ENCODE data around the gene KLK7.
"Not testable (repeated sequence)": the region's sequence is repeated elsewhere in the genome, so short reads cannot be mapped to it uniquely, and the experiment has no call there.

Gene KLK7

DNA sequence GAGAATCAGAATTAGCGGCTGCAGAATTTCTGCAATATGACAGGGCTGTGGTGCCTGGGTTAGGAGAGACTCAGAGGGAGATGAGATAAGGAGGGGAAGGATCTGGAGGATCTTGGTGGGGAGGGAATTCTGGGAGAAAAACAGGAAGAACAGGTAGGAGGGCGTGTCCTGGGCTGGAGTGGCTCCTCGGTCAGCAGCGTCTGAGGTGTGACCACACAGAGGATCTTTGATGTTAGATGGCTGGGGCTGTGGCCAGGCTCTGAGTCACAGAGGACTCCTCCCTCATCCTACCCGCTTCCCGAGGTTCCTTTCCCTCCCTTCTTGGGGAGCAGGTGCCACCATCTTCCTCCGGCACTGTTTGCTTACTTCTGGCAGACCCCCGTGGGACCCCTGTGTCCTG is 8.0 kb downstream of the KLK7 start:
- no peak for DNase-seq (ENCODE audit: low read depth)

DNA sequence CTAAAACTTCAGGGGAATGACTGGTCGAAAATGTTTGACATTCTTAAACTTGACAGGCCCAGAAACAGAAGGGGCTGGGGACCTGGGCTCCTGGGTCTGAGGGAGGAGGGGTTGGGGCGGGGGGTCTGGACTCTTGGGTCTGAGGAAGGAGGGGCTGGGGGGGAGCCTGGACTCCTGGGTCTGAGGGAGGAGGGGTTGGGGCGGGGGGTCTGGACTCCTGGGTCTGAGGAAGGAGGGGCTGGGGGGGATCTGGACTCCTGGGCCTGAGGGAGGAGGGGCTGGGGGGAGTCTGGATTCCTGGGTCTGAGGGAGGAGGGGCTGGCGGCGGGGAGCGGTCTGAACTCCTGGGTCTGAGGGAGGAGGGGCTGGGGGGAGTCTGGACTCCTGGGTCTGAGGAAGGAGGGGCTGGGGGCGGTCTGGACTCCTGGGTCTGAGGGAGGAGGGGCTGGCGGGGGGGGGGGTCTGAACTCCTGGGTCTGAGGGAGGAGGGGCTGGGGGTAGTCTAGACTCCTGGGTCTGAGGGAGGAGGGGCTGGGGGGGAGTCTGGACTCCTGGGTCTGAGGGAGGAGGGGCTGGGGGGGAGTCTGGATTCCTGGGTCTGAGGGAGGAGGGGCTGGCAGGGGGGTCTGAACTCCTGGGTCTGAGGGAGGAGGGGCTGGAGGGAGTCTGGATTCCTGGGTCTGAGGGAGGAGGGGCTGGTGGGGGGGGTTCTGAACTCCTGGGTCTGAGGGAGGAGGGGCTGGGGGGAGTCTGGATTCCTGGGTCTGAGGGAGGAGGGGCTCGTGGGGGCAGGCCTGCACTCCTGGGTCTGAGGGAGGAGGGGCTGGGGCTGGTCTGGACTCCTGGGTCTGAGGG is 8.8 kb downstream of the KLK7 start:
- no peak for DNase-seq (ENCODE audit: low read depth)

DNA sequence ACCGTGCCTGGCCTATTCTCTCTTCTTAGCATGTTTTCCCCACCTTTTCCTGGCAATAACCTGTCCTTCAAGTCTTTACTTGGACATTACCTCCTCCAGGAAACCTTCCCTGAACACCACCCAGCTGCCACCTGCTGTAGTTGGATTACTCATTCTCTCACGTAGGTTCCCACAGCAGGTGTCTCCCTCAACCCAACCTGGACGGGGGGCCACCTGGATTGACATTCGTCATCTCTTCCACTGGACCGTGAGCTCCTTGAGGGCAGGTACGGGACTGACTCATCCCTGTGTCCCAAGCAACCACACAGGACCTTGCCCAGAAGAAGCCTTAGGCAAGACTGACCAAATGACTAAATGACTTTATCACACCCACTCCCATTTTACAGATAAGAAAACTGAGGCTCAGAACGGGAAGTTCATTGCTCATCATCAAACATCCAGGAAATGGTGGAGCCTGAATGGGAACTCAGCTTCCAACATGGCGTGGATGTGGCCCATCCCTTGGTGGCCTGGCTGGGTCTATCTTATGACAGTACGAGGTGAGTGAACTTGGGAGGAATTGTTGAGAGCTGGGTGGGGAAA is 10.8 kb downstream of the KLK7 start:
- no peak for DNase-seq (ENCODE audit: low read depth)

DNA sequence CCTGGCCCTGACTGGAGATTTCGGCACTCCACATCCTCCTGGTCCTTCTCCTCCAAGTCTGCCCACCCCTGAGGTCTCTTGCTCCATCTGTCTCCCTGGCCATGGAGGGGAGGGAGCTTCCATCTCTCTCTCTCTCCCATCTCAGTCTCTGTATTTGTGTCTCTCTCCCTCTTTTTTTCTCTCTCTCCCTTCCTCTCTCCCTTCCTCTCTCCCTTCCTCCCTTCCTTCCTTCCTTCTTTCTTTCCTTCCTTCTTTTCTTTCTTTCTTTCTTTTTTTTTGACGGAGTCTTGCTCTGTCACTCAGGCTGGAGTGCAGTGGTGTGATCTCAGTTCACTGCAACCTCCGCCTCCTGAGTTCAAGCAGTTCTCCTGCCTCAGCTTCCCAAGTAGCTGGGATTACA is 13.9 kb downstream of the KLK7 start:
- DNase-seq (ENCODE audit: low read depth), result not testable (repeated sequence)

DNA sequence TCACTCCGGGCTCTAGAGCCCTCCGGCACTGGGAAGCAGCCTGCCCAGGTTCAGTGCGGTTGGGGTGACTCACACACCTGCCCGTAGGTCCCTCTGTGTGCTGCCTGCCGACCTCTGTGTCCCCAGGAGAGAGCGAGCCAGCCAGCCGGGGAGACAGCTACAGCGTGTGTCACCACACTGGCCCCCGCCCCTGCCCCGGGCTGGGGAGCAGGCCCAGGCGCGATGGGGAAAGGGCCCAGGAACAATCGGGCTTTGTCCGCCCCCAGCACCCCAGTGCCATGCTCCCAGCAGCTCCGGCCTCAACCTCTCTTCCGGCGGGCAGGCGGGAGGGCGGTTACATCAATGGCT is 14.3 kb downstream of the KLK7 start, which contains the start of gene KLK6:
Gene KLK6 (minus strand): TSS at position 179 of the 348 bp plus-strand sequence. CDS start 1,487 bp downstream, outside the sequence.
- DNase-seq (ENCODE audit: low read depth), result no peak

DNA sequence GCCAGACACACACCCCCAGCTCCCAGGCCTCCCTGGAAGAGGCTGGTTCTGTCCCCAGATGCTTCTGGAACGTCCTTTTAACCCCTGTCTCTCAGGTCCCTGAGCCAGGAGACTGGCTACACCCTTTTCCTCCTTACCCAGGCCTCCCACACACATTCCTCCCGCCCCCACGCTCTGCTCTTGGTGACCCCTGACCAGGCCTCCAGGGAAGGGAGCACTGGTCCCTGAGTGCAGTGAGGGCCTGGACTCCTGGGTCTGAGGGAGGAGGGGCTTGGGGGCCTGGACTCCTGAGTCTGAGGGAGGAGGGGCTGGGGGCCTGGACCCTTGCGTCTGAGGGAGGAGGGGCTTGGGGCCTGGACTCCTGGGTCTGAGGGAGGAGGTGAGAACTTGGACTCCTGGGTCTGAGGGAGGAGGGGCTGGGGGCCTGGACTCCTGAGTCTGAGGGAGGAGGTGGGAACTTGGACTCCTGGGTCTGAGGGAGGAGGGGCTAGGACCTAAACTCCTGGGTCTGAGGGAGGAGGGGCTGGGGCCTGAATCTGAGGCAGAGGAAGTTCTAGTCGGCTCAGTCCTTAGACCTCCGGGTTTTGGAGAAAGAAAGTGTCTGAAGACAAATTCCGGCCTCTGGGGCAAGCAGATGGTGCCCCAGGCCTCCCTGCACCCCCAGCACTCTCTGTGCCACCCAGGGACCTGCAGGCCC is 14.9 kb downstream of the KLK7 start:
- DNase-seq (ENCODE audit: low read depth), result no peak

DNA sequence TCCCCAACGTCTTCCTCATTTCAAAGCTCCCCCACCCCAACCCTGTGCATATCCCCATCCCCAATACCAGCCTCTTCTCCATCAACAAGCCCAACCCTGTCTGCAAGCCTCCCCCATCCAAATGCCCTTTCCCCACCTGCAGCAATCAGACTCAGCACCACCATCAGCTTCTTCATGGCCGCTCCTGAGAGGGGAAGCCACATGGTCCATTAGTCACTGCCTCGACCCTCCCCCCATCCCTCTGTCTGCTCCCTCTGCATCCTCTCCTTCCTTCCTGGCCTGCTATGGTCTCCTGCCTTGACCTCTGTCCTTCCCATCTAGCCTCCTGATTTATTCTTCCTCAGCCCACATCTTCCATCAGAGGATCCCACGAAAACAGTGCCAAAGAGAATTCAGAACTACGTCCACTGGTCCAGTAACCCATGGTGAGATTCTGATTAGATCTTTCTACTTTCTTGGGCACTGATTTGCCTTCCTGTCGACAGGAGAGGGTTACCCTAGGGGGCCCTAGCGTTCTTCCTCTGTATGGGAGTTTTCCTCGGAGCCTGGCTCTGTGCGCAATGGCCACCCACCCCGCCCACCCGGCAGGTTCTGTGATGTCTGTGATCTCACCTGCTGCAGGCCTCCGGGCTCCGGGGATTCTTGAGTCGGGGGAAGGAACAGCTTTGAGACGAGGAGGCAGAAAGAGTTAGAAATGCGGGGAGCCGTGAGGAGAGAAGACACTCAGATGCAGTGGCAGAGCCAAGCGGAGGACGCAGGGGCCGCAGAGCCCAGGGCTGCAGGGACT is 15.6 kb downstream of the KLK7 start:
- no peak for DNase-seq (ENCODE audit: low read depth)

DNA sequence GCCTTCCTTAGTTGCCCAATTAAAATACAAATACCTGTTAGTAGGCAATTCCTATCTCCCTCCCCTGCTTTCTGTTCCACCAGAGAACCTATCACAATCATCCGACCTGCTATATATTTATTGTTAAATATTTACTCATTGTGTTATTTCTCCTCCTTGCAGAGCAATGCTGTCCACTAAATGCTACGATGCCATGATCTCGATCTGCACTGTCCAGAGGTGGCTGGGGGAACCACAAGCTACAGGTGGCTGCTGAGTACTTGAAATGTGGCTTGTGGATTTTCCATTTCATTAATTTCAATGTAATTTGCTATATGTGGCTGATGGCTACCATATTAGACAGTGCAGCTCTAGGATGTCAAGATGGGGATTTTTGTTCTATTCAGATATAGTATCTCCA is 19.5 kb downstream of the KLK7 start:
- no peak for DNase-seq (ENCODE audit: low read depth)

DNA sequence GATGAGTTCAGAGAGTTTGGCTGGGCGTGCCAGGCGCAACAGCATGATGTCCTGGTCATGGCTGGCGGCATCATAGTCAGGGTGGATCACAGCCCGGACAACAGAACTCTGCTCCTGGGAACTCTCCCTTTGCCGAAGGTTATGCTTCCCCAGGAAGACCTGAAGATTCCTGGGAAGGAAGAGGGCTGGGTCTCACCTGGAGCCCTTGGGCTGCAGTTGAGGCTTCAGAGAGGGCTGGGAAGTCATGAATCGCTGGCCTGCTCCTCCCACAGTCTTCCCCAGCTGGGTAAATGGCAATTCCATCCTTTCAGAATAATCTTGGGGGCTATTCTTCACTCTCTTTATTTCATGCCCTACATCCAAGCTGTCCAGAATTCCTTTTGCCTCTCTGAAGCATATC is 20.3 kb downstream of the KLK7 start:
- no peak for DNase-seq (ENCODE audit: low read depth)

DNA sequence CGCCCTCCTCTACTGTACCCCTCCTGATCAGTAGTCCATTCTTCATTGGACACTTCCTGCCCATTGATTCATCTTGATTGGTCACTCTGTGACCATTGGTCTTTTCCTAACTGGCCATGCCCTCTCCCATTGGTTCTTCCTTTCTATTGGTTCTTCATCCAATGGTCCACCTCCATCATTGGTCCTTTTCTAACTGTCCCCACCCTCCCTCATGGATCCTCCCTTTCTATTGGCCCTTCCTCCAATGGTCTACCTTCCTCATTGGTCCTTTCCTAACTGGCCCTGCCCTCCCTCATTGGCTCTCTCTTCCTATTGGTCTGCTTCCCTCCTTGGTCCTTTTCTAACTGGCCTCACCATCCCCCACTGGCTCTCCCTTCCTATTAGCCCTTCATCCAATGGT is 21.5 kb downstream of the KLK7 start:
- DNase-seq (ENCODE audit: low read depth), result no peak

DNA sequence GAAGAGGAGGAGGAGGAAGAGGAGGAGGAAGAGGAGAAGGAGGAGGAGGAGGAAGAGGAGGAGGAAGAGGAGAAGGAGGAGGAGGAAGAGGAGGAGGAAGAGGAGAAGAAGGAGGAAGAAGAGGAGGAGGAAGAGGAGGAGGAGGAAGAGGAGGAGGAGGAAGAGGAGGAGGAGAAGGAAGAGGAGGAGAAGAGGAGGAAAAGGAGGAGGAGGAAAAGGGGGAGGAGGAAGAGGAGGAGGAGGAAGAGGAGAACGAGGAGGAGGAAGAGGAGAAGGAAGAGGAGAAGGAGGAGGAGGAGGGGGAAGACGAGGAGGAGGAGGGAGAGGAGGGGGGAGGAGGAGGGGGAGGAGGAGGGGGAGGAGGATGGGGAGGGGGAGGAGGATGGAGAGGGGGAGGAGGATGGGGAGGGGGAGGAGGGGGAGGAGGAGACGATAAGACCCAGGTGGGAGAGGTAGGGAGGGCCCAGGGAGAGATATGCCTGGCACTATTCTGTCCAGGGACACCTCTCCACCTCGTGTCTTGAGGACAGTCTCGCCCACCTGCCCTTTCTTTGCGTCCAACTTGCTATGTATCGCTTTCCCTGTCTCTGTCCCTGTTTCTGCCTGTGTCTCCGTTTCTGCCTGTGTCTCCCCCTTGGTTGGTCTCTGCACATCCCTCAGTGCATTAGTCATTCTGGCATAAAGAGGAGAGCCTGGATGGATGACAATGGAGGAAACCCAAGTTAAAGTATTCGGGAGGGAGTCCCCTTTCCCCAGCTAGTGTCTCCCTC is 23.8 kb downstream of the KLK7 start:
- DNase-seq (ENCODE audit: low read depth), result no peak

DNA sequence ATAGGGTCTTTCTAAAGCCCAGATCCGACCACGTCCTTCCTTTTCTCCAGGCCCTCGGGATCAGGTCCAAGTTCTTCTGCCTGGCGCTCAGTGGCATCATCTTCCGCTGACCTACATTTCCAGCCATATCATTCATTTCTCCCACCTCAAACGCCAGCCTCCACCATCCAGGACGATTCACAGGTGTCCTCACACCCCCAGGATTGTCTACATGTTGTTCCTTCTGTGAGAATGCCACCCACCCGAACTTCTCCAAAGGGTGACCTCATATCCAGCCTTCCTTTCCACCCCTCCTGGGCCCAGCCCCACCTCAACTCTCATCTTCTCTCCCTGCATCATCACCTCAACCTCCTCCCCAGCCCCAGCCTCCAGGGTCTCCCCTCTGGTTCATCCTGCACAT is 26.1 kb downstream of the KLK7 start:
- no peak for DNase-seq (ENCODE audit: low read depth)

DNA sequence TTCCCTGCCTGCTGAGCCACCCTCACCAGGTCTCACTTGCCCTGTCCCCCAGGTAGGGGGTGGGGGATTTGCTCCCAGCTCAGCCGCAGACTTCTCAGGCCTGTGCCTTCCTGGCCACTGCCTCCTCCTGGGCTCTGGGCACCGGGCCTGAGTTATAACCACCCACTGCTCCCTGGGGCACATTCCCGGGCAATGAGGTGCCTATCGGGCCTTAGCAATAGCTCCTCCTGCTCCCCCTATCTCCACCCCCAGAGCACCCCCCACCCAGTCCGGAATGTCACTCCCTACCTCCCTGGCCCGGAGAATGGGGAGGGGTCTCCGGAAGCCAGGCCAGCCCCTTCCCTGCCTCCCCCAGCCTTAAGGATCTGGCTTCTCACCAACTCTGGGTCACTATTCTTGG is 30.8 kb downstream of the KLK7 start, which contains the start of gene KLK5:
Gene KLK5 (minus strand): TSS at position 129 of the 400 bp plus-strand sequence. CDS start 381 bp downstream, outside the sequence.
- DNase-seq (ENCODE audit: low read depth), result no peak

DNA sequence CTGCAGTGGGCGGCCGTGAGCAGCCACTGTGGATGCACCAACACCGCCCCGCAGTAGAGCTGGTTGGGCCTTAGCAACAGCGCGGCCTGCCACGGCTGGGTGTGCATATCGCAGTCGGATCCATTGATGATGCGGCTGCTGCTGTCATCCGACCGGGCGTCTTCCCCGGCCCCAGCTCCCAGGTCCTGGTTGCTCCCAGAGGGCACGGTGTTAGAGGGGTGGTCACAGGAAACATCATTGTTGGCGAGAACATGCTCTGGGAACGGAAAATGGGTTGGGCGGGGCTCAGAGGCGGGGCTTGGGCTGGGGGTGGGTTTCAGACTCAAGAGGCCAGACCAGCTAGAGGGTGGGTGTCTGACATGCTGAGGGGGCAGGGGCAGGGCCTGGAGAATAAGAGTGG is 33.9 kb downstream of the KLK7 start:
- no peak for DNase-seq (ENCODE audit: low read depth)

DNA sequence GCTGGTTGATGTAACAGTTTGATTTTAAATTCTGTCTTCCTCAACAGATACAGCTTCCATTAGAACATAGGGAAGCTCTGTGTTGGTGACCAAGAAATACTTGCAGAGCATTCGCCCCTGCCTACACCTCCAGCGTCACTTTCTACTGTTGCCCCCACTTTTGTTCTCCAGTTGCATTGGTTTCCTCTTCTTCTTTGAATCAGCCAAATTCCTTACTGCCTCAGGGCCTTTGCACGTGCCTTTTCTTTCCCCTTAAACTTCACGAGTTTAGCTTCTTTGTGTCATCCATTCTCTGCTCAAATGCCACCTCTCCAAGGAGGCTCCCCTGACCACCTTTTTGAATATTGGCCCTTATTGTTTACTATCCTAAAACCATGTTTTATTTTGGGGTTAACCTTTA is 36.6 kb downstream of the KLK7 start:
- no peak for DNase-seq (ENCODE audit: low read depth)

DNA sequence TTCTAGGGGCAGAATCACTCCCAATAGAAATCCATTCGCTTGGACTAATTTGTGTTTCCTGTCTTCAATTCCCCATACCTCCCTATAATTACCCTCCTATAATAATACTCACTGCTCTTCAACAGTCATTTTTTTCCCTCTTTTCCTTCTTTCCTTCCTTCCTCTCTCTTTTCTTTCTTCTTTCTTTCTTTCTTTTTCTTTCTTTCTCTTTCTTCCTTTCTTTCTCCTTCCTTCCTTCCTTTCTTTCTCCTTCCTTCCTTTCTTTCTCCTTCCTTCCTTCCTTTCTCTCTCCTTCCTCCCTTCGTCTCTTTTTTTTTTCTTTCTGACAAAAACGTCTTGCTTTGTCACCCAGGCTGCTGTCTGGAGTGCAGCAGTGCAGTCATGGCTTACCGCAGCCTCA is 38.9 kb downstream of the KLK7 start:
- no peak for DNase-seq (ENCODE audit: low read depth)

DNA sequence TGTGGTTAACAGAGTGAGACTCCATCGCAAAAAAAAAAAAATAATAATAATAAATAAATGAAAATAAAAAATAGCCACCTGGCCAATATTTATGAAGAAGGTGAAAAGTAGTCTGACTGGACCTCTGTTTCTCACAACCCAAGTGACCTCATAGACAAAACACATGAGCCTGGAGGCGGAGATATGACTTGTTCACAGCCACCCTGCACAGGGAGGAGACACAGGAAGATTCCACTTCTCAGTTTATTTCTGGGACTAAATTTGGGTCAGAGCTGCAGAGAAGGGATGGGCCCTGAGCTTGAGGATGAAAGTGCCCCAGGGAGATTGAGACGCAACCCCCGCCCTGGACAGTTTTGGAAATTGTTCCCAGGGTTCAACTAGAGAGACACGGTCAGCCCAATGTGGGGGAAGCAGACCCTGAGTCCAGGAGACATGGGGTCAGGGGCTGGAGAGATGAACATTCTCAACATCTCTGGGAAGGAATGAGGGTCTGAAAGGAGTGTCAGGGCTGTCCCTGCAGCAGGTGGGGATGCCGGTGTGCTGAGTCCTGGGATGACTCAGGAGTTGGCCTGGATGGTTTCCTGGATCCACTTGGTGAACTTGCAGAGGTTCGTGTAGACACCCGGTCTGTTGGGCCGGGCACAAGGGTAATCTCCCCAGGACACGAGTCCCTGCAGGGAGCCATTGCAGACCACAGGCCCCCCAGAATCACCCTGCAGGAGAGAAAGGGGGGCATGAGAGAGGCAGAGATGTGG is 40.5 kb downstream of the KLK7 start:
- DNase-seq (ENCODE audit: low read depth), result no peak

DNA sequence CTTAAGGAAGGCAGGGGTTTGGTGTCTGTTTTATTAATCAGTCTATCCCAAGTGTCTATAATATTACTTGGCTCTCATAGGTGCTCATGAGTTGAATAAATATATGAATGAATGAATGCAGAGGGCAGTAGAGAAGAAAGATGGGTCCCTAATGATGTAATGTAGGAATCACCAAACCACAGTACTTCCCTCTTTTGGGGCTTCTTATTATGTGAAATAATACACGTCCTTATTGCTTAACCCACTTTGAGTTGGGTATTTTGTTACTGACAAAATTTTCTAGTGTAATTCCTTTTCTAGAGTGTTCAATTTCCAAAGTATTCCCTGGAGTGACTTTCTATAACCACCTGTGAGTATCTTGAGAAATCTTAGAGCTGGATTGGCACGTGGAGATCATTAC is 44.1 kb downstream of the KLK7 start:
- DNase-seq (ENCODE audit: low read depth), result no peak

DNA sequence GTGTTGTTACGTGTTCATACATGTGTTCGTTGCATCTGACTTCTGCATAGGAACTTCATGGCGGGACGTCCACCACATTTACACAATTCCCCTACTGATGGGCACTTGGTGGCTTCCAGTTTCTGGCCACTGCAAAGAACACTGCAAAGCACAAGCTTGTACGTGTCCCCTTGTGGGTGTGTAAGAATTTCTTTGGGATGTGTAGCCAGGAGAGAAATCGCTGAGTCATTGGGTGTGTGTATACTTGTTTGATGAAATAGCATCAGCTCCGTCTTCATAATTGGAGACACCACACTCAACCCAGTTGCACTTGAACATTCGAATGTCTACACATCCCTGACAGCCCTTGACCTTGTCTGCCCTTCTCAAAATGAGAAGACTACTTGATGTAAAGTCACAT is 50.1 kb downstream of the KLK7 start:
- DNase-seq (ENCODE audit: low read depth), result no peak

DNA sequence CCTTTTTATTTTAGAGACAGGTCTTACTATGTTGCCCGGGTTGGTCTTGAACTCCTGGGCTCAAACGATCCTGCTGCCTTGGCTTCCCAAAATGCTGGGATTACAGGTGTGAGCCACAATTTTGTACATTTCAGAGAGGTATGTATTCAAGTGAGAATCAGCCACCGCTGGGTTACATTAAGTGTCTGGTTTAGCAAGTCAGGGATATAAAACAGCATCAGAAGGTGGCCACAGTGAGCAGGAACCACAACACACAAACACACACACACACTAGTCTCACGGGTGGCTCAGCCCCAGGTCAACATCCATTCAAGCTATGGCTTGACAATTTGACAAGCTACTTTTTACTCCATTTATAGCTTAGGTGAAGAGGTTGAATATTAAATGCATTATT is 51.0 kb downstream of the KLK7 start:
- no peak for DNase-seq (ENCODE audit: low read depth)
